Astrocyte of the cerebellum (primary cell): Measurements from ENCODE around the gene ARHGAP30.
A peak's percentile ranks its signal among the peaks of the same experiment; 100 is the strongest.
"Not testable (repeated sequence)": the region's sequence is repeated elsewhere in the genome, so short reads cannot be mapped to it uniquely, and the experiment has no call there.

ENCODE experiments used
- DNase-seq: peaks from one replicate; pipeline ENCODE4 v3.0.0-alpha.2; 2011; ENCODE audit warnings: low read depth
- H3K4me3 ChIP-seq: 2 replicates; pipeline ENCODE4 v1.5.1; 2011; ENCODE audit warnings: mild to moderate bottlenecking, low read depth, low read length, moderate library complexity
- in situ Hi-C: cut with HindIII; loops from 2 replicates; pipeline ENCODE4 v1.10.0; 2017; ENCODE audit warnings: low sequenced_read_pairs
- TF ChIP-seq, protein P1 (sequence below): IDR thresholded peaks from 2 replicates; pipeline ENCODE4 v1.5.1; 2012; ENCODE audit warnings: low read length, low read depth, moderate library complexity, mild to moderate bottlenecking; ENCODE audit errors: missing control alignments

ARHGAP30 gene

DNA sequence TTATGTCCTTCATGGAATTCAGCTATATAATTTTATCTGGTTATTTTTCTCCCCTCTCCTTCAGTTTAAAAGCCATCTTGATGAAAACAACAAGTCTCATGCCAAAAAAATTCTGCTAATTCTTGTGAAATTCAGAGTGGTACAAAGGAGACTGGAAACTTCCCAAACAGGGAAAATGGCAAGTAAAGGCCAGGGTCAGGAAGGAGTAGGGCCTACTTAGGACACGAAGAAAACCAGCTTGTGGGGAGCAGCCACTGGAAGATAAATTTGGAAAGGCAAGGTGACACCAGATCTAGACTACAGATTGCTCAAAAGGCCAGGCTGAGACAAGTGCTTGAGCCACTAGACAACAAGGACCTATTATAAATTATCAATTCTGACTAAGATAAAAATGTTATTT, 37.3 kb downstream of the ARHGAP30 start:
- no peak for DNase-seq
- H3K4me3 ChIP-seq = no peak overlapping the region
- TF ChIP-seq, protein P1, sequence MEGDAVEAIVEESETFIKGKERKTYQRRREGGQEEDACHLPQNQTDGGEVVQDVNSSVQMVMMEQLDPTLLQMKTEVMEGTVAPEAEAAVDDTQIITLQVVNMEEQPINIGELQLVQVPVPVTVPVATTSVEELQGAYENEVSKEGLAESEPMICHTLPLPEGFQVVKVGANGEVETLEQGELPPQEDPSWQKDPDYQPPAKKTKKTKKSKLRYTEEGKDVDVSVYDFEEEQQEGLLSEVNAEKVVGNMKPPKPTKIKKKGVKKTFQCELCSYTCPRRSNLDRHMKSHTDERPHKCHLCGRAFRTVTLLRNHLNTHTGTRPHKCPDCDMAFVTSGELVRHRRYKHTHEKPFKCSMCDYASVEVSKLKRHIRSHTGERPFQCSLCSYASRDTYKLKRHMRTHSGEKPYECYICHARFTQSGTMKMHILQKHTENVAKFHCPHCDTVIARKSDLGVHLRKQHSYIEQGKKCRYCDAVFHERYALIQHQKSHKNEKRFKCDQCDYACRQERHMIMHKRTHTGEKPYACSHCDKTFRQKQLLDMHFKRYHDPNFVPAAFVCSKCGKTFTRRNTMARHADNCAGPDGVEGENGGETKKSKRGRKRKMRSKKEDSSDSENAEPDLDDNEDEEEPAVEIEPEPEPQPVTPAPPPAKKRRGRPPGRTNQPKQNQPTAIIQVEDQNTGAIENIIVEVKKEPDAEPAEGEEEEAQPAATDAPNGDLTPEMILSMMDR = no peak
- in situ Hi-C loops = no loop called here

DNA sequence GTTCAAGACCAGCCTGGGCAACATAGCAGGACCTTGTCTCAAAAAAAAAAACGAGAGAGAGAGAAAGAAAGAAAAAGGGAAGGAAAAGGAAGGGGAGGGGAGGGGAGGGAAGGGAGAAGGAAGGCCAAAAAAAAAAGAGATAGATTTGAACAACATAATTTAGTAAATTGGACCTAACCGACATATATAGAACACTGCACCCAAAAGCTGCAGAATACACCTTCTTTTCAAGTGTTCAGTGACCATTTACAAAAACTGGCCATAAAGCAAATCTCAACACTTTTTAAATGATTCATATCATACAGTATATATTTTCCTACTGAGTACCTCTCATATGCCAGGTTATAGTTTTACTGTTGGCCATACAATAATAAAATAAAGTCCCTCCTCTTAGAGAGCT, 37.8 kb downstream of the ARHGAP30 start:
- in situ Hi-C loops = no loop called here
- TF ChIP-seq, protein P1 = no peak
- no peak overlapping the region for H3K4me3 ChIP-seq
- DNase-seq = no peak

DNA sequence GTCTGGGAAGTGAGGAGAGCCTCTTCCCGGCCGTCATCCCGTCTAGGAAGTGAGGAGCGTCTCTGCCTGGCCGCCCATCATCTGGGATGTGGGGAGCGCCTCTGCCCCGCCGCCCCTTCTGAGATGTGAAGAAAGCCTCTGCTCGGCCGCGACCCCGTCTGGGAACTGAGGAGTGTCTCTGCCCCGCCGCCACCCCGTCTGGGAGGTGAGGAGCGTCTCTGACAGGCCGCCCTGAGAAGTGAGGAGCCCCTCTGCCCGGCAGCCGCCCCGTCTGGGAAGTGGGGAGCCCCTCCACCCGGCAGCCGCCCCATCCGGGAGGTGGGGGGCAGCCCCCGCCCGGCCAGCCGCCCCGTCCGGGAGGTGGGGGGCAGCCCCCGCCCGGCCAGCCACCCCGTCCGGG, 40.2 kb downstream of the ARHGAP30 start:
- H3K4me3 ChIP-seq, DNase-seq, in situ Hi-C loops: not testable (repeated sequence)

DNA sequence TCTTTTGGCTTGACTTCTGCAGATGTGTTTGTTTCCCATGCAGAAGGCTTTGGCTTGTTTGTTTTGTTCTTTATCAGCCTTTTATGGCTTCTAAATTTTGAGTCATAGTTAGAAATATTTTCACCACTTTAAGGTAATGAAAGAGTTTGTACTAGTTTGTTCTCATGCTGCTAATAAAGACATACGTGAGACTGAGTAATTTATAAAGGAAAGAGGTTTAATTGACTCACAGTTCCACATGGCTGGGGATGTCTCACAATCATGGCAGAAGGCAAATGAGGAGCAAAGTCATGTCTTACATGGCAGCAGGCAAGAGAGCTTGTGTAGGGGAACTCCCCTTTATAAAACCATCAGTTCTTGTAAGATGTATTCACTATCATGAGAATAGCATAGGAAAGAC, 42.7 kb downstream of the ARHGAP30 start:
- in situ Hi-C loops, H3K4me3 ChIP-seq, DNase-seq: not testable (repeated sequence)

DNA sequence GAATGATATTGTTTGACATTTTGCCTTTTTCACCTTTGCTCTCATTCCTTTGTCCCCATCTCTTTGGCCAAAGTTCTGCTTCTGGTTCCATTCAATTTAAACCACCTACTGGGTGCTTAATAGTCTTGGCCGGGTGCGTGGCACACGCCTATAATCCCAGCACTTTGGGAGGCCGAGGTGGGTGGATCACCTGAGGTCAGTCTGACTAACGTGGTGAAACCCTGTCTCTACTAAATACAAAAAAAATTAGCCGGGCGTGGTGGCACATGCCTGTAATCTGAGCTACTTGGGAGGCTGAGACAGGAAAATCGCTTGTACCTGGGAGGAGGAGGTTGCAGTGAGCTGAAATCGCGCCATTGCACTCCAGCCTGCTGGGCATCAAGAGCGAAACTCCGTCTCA, 47.3 kb downstream of the ARHGAP30 start:
- DNase-seq, H3K4me3 ChIP-seq, in situ Hi-C loops: not testable (repeated sequence)

DNA sequence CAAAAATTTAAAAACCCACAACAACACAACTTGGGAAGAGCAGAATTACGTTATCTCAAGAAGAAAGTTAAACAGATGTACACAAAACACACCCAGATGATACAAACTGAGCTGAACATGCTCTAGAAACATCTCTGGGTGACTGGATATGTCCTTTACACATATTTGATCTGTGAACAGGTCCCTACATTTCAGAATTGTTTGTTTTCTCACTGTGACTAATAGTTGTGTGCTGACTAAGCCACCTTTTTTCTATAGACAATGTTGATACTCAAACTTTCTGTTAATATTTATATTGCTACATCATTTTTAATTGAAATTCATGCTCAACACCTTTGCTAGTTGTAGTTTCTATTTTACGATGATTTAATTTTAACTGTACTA, 47.7 kb downstream of the ARHGAP30 start:
- no peak overlapping the region for H3K4me3 ChIP-seq
- in situ Hi-C loops = no loop called here
- TF ChIP-seq, protein P1 = no peak
- no peak for DNase-seq

DNA sequence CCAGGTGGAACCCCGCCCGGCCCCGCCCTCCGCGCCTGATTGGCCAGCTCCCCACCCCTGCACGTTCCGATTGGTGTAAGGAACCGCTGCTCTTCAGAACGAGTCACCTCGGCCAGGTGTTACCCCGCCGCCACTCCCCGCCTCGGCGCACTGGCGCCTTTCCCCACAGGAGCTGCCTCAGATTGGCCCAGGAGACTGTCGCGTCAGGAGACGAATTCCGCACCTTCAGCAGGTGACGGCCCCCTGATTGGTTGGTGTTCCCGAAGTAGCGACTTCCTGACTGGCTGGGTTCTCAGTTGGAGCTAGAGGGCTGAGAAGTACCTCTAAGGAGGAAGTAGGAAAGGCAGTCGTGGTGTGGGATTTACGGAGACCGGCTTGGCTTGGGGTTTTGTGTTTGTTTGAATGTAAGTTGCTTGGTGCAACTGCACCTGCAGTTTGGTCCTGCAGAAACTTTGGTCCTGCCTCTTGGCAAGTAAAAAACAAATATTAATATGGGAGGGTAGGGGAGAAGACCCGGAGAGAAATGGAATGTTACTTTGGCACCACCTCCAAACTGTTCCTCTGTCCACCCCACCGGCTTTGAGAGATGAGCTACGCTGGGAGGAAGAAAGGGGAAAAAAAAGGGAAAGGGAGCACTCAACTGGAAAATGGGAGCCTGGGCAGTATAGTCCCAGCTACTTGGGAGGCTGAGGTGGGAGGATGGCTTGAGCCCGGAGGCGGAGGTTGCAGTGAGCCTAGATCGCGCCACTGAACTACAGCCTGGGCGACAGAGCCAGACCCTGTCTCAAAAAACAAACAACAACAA, 48.3 kb downstream of the ARHGAP30 start:
- TF ChIP-seq, protein P1 = no peak
- DNase-seq = no peak
- peak overlapping the region; percentile 50 for H3K4me3 ChIP-seq
- in situ Hi-C loops = no loop called here

DNA sequence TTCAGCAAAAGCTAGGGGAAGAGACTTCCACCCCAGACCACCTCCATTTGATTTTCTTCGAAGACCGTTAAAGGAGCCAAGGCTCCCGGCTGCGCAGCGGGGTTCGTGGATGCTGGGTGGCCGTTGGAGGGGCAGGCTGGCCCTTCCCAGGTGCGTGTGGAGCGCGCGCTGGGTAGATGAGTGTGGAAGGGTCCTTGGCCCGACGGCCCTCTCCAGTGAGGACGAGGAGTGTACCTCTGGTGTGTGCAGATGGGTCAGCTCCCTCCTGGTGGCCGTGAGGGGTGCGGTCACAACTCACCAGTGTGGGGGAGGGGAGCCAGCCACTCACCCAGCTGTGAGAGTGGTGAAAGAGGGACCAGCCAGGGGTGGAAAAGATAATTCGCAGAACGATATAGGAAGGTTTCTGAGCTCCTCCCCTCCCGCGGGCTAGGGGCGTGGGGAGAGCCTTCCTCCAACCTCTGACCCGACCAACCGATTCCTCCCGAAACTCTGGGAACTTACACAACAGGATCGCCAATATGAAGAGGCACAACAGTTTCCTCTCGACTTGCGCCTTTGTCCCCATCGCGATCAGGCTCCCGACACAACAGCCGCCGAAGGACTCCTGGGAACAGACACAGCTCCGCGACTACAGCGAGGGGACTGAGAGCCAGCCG, 49.1 kb downstream of the ARHGAP30 start, which contains the start of gene F11R:
Gene F11R, minus strand, starts transcription at position 644 of the 656 bp plus-strand sequence. Its CDS starts 79 bp downstream, at position 565.
- DNase-seq = no peak
- in situ Hi-C loops = no loop called here
- TF ChIP-seq, protein P1 = no peak
- peak within 1 kb of the TSS; percentile 50 for H3K4me3 ChIP-seq
